GM12878 (cell line): ENCODE results near the gene SLC25A3. TPM values are rescaled to one million over a fixed set of nuclear protein-coding genes. Genes with fewer than 3 reads are reported as not detected.
A peak's percentile ranks its signal among the peaks of the same experiment; 100 is the strongest.

Source experiments
- ATAC-seq: fragments of 200-7000 bp; cut with Tn5 transposase; 3 replicates; pipeline ENCODE4 v1.9.1; 2020; ENCODE audit warnings: mild to moderate bottlenecking, moderate library complexity
- BruUV-seq: library from RNA; stranded (reverse); fragments of 400-500 nt; replicated peaks from 2 replicates; lab custom pipeline; 2021; lab: Mats Ljungman, UMichigan
- CTCF ChIA-PET: fragments of 300-600 bp; sonication (Branson Sonifier 250); formaldehyde crosslinking; extraction: SDS; loops from one replicate; lab custom pipeline; 2021; ENCODE audit warnings: inconsistent platforms; lab: Yijun Ruan, JAX
- POLR2A ChIA-PET: fragments of 350-600 bp; formaldehyde crosslinking; extraction: SDS; loops from one replicate; lab custom pipeline; 2021; ENCODE audit warnings: inconsistent platforms; lab: Charles Lee
- RAD21 ChIA-PET: fragments of 300-600 bp; sonication (Branson Sonifier 250); formaldehyde crosslinking; loops from one replicate; lab custom pipeline; 2023; ENCODE audit warnings: antibody characterized with exemption; ENCODE audit not compliant: unreplicated experiment; lab: Charles Lee
- SMC1A ChIA-PET: fragments of 300-600 bp; sonication (Branson Sonifier 250); formaldehyde crosslinking; loops from one replicate; lab custom pipeline; 2023; ENCODE audit not compliant: unreplicated experiment, uncharacterized antibody; lab: Charles Lee
- DNase-seq: peaks from one replicate; pipeline ENCODE4 v3.0.0-alpha.2; 2011; ENCODE audit warnings: low read depth, low spot score
- FAIRE-seq: peaks from 3 replicates; lab custom pipeline; 2011; peaks lifted over from hg19 to GRCh38; lab: Jason Lieb, UNC
- H2AFZ ChIP-seq: 2 replicates; pipeline ENCODE4 v1.6.0; 2011; ENCODE audit warnings: low read depth, low read length, control low read depth; ENCODE audit not compliant: control insufficient read depth
- H3K27ac ChIP-seq: 2 replicates; pipeline ENCODE4 v1.5.1; 2011; ENCODE audit warnings: control low read depth; ENCODE audit not compliant: control insufficient read depth, insufficient read depth
- H3K27me3 ChIP-seq, 2 experiments: replicated peaks in 1 of 2; 2 replicates each; pipeline versions ENCODE4 v1.6.0 to v1.6.1; 2011; ENCODE audit warnings: low read length in 1 of 2; ENCODE audit not compliant: control insufficient read depth in 2 of 2, insufficient read depth in 2 of 2
- H3K36me3 ChIP-seq, 2 experiments: 2 replicates each; pipeline ENCODE4 v1.5.1; 2011; ENCODE audit warnings: low read length in 1 of 2; ENCODE audit not compliant: control insufficient read depth in 2 of 2, insufficient read depth in 2 of 2
- H3K4me1 ChIP-seq: 2 replicates; pipeline ENCODE4 v1.6.1; 2011; ENCODE audit warnings: mild to moderate bottlenecking, low read length, moderate library complexity, mixed read lengths; ENCODE audit not compliant: control insufficient read depth, insufficient read depth
- H3K4me2 ChIP-seq: 2 replicates; pipeline ENCODE4 v1.6.0; 2011; ENCODE audit warnings: control low read depth; ENCODE audit not compliant: control insufficient read depth, insufficient read depth
- H3K4me3 ChIP-seq: fragments of 200-600 bp; sonication (generic); 2 replicates; pipeline ENCODE4 v1.5.1; 2016
- H3K79me2 ChIP-seq: 2 replicates; pipeline ENCODE4 v1.6.0; 2011; ENCODE audit warnings: low read length; ENCODE audit not compliant: control insufficient read depth, insufficient read depth
- H3K9ac ChIP-seq: 2 replicates; pipeline ENCODE4 v1.8.0; 2011; ENCODE audit warnings: low read length, control low read depth, mixed read lengths; ENCODE audit not compliant: control insufficient read depth, insufficient read depth
- H3K9me3 ChIP-seq: replicated peaks from 3 replicates; pipeline ENCODE4 v1.5.1; 2011; ENCODE audit warnings: mild to moderate bottlenecking, low read length; ENCODE audit not compliant: control insufficient read depth, insufficient read depth
- H4K20me1 ChIP-seq: 2 replicates; pipeline ENCODE4 v1.6.0; 2011; ENCODE audit not compliant: control insufficient read depth, insufficient read depth
- DPF2 ChIP-seq: fragments of 450-650 bp; IDR thresholded peaks from 2 replicates; pipeline ENCODE4 v1.6.1; 2017; ENCODE audit warnings: mild to moderate bottlenecking
- E2F8 ChIP-seq: fragments of 450-650 bp; IDR thresholded peaks from 2 replicates; pipeline ENCODE4 v1.6.1; 2018; ENCODE audit warnings: mild to moderate bottlenecking, low read depth, moderate library complexity; ENCODE audit not compliant: partially characterized antibody
- KAT2A ChIP-seq: conservative IDR thresholded peaks from 2 replicates; pipeline ENCODE4 v1.6.1; 2011; ENCODE audit warnings: low read depth, low read length; ENCODE audit not compliant: control insufficient read depth
- KDM1A ChIP-seq: fragments of 200-600 bp; sonication (generic); IDR thresholded peaks from 2 replicates; pipeline ENCODE4 v1.6.1; 2016; ENCODE audit warnings: borderline replicate concordance
- MXI1 ChIP-seq: fragments of 150-350 bp; IDR thresholded peaks from 2 replicates; pipeline ENCODE4 v1.6.1; 2011; ENCODE audit warnings: low read depth, mild to moderate bottlenecking, inconsistent platforms, low read length, improper control_type of control experiment
- NFIC ChIP-seq: IDR thresholded peaks from 2 replicates; pipeline ENCODE4 v1.6.1; 2012; ENCODE audit warnings: low read depth, mild to moderate bottlenecking, inconsistent platforms, low read length, moderate library complexity
- WGBS: methylation state at CpG from one replicate; pipeline ENCODE4 v1.1.6; 2016; ENCODE audit warnings: low lambda C conversion rate; ENCODE audit not compliant: insufficient replicate concordance, insufficient coverage; ENCODE audit errors: missing lambda C conversion rate; 5-methylcytosine and 5-hydroxymethylcytosine counted together
- in situ Hi-C: fragments of 300-500 bp; cut with MboI; formaldehyde crosslinking; loops from 9 replicates; pipeline ENCODE4 v1.14.3; 2018; ENCODE audit warnings: mixed read lengths
- intact Hi-C: fragments of 100-400 bp; cut with micrococcal nuclease; formaldehyde crosslinking; loops from one replicate; pipeline ENCODE4 v1.14.2; 2022; ENCODE audit not compliant: unreplicated experiment
- polyA plus RNA-seq, 11 experiments: library from polyadenylated mRNA; depleted of rRNA in 4 of 11; unstranded in 6 of 11; stranded (reverse) in 5 of 11; fragments of >200 nt; fragmentation: Nextera tagmentation in 4 of 11; fragmentation: Illumina TruSeq in 1 of 11; extraction: Ambion mirVana in 4 of 11; extraction: Trizol in 1 of 11; gene quantifications; 1 replicate in 1 of 11; 2 replicates in 10 of 11; pipeline versions ENCODE4 v1.2.1 to v1.2.3, GENCODE V29; 2011 to 2016; ENCODE audit warnings: inconsistent platforms in 2 of 11, missing spikeins in 2 of 11, low read depth in 1 of 11
- total RNA-seq, 4 experiments: library from RNA; depleted of rRNA in 3 of 4; stranded (reverse); fragments of >200 nt in 3 of 4; fragmentation: Illumina TruSeq in 1 of 4; extraction: Trizol in 1 of 4; gene quantifications; 2 replicates each; pipeline versions ENCODE4 v1.2.1 to v1.2.3, GENCODE V29; 2013 to 2021

The SLC25A3 gene
- total and polyA plus RNA-seq, 10 of the 15 experiments (the other 5 are each of a cell fraction or from before 2014, with no cell fraction given): 314 to 700 (median 589) TPM

GRCh38 chr12:98549371-98550110, 43.9 kb upstream of the SLC25A3 start:
- Histone ChIP-seq H3K27ac (no peak overlapping the region), H3K27me3 (no peaks in the 10 kb centered on the region), H3K9me3 (no peaks in the 10 kb centered on the region), H3K9ac (no peak overlapping the region), H3K79me2 (no peaks in the 10 kb centered on the region), H3K36me3 (peaks cover 0 to 30% of the 10 kb centered on the region in 2 experiments; a peak in 3 of 4 replicates), H2AFZ (no peak overlapping the region), H3K4me3 (no peak overlapping the region), H3K4me2 (no peak overlapping the region), H3K4me1 (no peaks in the 10 kb centered on the region), H4K20me1 (no peaks in the 10 kb centered on the region)
- CTCF ChIA-PET: interaction anchor here (0.7 to 4.4 kb wide), 3 partner anchors 16 to 22 kb away, joined by 3 to 29 read pairs (median 22); no protein-coding TSS in a partner anchor
- FAIRE-seq (peak; percentile 38), ATAC-seq (no peak), DNase-seq (no peak)
- in situ Hi-C loops: no loop called here
- RAD21 ChIA-PET: no interaction called here
- 33% methylated on average over 5 of the region's 5 CpGs for WGBS
- POLR2A ChIA-PET: interaction anchor here (0.7 to 2.2 kb wide), 3 partner anchors 27 to 248 kb away, joined by 3 to 4 read pairs (median 3); no protein-coding TSS in a partner anchor
- intact Hi-C loops: no loop called here
- TSS peak; percentile 44 for BruUV-seq
- SMC1A ChIA-PET: interaction anchor here (1.6 kb wide), 1 partner anchor 58 kb away, joined by 4 read pairs; no protein-coding TSS in a partner anchor
- peak; percentile 24; the same call in 1 of the 2 replicates for TF ChIP-seq NFIC
- no peak for TF ChIP-seq MXI1

GRCh38 chr12:98551787-98552186, 41.7 kb upstream of the SLC25A3 start:
- POLR2A ChIA-PET: interaction anchor here (0.6 kb wide), 1 partner anchor 10 kb away, joined by 3 read pairs; no protein-coding TSS in a partner anchor
- no peak for ATAC-seq
- in situ Hi-C loops: no loop called here

More at GRCh38 chr12:98551787-98552186, 41.7 kb upstream of the SLC25A3 start:
- Histone ChIP-seq H3K27me3 (no peaks in the 10 kb centered on the region), H4K20me1 (no peaks in the 10 kb centered on the region), H3K27ac (no peak overlapping the region), H3K9me3 (no peaks in the 10 kb centered on the region), H3K79me2 (no peaks in the 10 kb centered on the region), H3K4me1 (no peaks in the 10 kb centered on the region), H3K36me3 (peaks cover 0 to 27% of the 10 kb centered on the region in 2 experiments; a peak in 3 of 4 replicates), H3K9ac (no peak overlapping the region), H3K4me2 (no peak overlapping the region), H3K4me3 (no peak overlapping the region), H2AFZ (no peak overlapping the region)
- TF ChIP-seq KAT2A: no peak
- no peak for TF ChIP-seq DPF2
- no peak for TF ChIP-seq KDM1A
- no peak for TF ChIP-seq E2F8
- WGBS: 99% methylated on average over 3 of the region's 3 CpGs
- no TSS peak for BruUV-seq
- intact Hi-C loops: no loop called here
- ChIA-PET SMC1A (no interaction called here), CTCF (interaction anchor here (4.4 kb wide), 1 partner anchor 15 kb away, joined by 29 read pairs; no protein-coding TSS in a partner anchor), RAD21 (no interaction called here)
- no peak for DNase-seq
- FAIRE-seq: no peak
